ENCODE measurements around the gene MTAP. TPM values are rescaled to one million over a fixed set of nuclear protein-coding genes. Genes with fewer than 3 reads are reported as not detected.

Gene MTAP
- total RNA-seq, 2 experiments from 2014 or later, result 17.2 to 17.8 TPM

- Histone ChIP-seq H3K36me3 (ENCODE audit: insufficient read depth, low read length) (no peaks in the 10 kb centered on the region), H3K4me3 (ENCODE audit: low read length) (no peak overlapping the region), H3K4me1 (ENCODE audit: insufficient read depth, low read length) (no peaks in the 10 kb centered on the region), H3K27ac (ENCODE audit: low read depth in 1 of 2, low read length in 2 of 2) (no peak overlapping the region), H3K9me3 (ENCODE audit: control insufficient read depth in 1 of 2, insufficient read depth in 1 of 2, low read length in 2 of 2) (no peaks in the 10 kb centered on the region), H3K27me3 (ENCODE audit: control insufficient read depth in 1 of 2, insufficient read depth in 2 of 2, low read length in 2 of 2) (peaks cover 23 to 74% of the 10 kb centered on the region in 2 experiments)
- no peak overlapping the region for H3K27ac Mint-ChIP-seq
- no peak overlapping the region for H3K4me3 Mint-ChIP-seq
- intact Hi-C loops (cut with DNase I, micrococcal nuclease), result no loop called here
- ChIA-PET CTCF (interaction anchor here (1.5 kb wide), 1 partner anchor 24 kb away, joined by 3 read pairs; no protein-coding TSS in a partner anchor), POLR2A (no interaction called here)
- no peak for TF ChIP-seq CTCF (IDR thresholded peaks at IDR 0.05)
- H3K27me3 Mint-ChIP-seq, result peaks cover 96% of the 10 kb centered on the region
- DNase-seq (no peak), ATAC-seq (ENCODE audit: poor library complexity) (no peak)
- no peaks in the 10 kb centered on the region for H3K36me3 Mint-ChIP-seq (ENCODE audit: low read depth)
- peaks cover 3% of the 10 kb centered on the region for H3K9me3 Mint-ChIP-seq
- H3K4me1 Mint-ChIP-seq (ENCODE audit: low read depth), result no peaks in the 10 kb centered on the region
These were observed 181.7 kb downstream of the MTAP start for GRCh38 chr9:21984101-21984500.

GRCh38 chr9:21985964-21986667 is 183.7 kb downstream of the MTAP start:
- Mint-ChIP-seq H3K4me1 (ENCODE audit: low read depth) (no peaks in the 10 kb centered on the region), H3K36me3 (ENCODE audit: low read depth) (no peaks in the 10 kb centered on the region), H3K27ac (no peak overlapping the region), H3K9me3 (no peaks in the 10 kb centered on the region), H3K4me3 (no peak overlapping the region), H3K27me3 (peaks cover 98% of the 10 kb centered on the region)
- ChIA-PET POLR2A (interaction anchor here (0.7 kb wide), 1 partner anchor 25 kb away, joined by 3 read pairs; no protein-coding TSS in a partner anchor), CTCF (interaction anchor here (0.9 to 1.8 kb wide), 3 partner anchors 9 to 22 kb away, joined by 3 to 14 read pairs (median 4); partner anchors contain the start of gene CDKN2B)
- Histone ChIP-seq H3K27me3 (ENCODE audit: control insufficient read depth in 1 of 2, insufficient read depth in 2 of 2, low read length in 2 of 2) (peaks cover 26 to 82% of the 10 kb centered on the region in 2 experiments), H3K4me1 (ENCODE audit: insufficient read depth, low read length) (no peaks in the 10 kb centered on the region), H3K4me3 (ENCODE audit: low read length) (no peak overlapping the region), H3K27ac (ENCODE audit: low read depth in 1 of 2, low read length in 2 of 2) (no peak overlapping the region), H3K9me3 (ENCODE audit: control insufficient read depth in 1 of 2, insufficient read depth in 1 of 2, low read length in 2 of 2) (peaks cover 0 to 8% of the 10 kb centered on the region in 2 experiments), H3K36me3 (ENCODE audit: insufficient read depth, low read length) (no peaks in the 10 kb centered on the region)
- intact Hi-C loops (cut with DNase I, micrococcal nuclease), result no loop called here
- TF ChIP-seq CTCF (IDR thresholded peaks at IDR 0.05), result no peak
- DNase-seq, result no peak
- ATAC-seq (ENCODE audit: poor library complexity), result no peak

Other genes starting within 250 kb of the MTAP start
- under 1 TPM; 0.71 to 0.89 TPM for gene CDKN2A, start 191.8 kb downstream of the MTAP start, total RNA-seq
- under 1 TPM; 0.25 to 0.30 TPM for gene CDKN2B-AS1, start 192.2 kb downstream of the MTAP start, total RNA-seq
- not detected for gene CDKN2B, start 206.7 kb downstream of the MTAP start, total RNA-seq